ENCODE results near the gene PCSK5. TPM values are rescaled to one million over a fixed set of nuclear protein-coding genes. Genes with fewer than 3 reads are reported as not detected.

The PCSK5 gene
- total RNA-seq, 1 experiment from 2014 or later = 7.5 TPM

- Mint-ChIP-seq H3K9me3 (no peaks in the 10 kb centered on the region), H3K4me1 (peaks cover 0 to 3% of the 10 kb centered on the region in 2 experiments; a peak in 2 of 4 replicates), H3K36me3 (ENCODE audit: insufficient read depth in 1 of 3, low read depth in 3 of 3) (no peaks in the 10 kb centered on the region), H3K4me3 (no peak overlapping the region), H3K27me3 (ENCODE audit: low read depth) (peaks cover 1% of the 10 kb centered on the region; the same call in 1 of the 2 replicates), H3K27ac (no peak overlapping the region)
- no peak overlapping the region for H2BK15ac ChIP-seq (ENCODE audit: low read depth, low read length)
- no peak overlapping the region for H2BK120ac ChIP-seq (ENCODE audit: low read depth, low read length, poor library complexity, severe bottlenecking)
- no peaks in the 10 kb centered on the region for H3K23me2 ChIP-seq (ENCODE audit: insufficient read length, low read depth, low read length, poor library complexity, severe bottlenecking)
- no peak overlapping the region for H4K8ac ChIP-seq (replicated peaks; ENCODE audit: insufficient read length, low read depth, low read length)
- no peak overlapping the region for H3K56ac ChIP-seq (ENCODE audit: insufficient read length, low read depth, low read length)
- H4K20me1 ChIP-seq (ENCODE audit: control insufficient read depth, insufficient read depth, insufficient read length) = no peaks in the 10 kb centered on the region
- no peaks in the 10 kb centered on the region for H3K79me1 ChIP-seq (ENCODE audit: insufficient read depth, low read depth, low read length, poor library complexity, severe bottlenecking)
- H3K4me2 ChIP-seq (ENCODE audit: insufficient read depth, insufficient read length, low read length) = no peak overlapping the region
- no peak overlapping the region for H2BK12ac ChIP-seq (ENCODE audit: insufficient read length, low read depth, low read length)
- H3K14ac ChIP-seq (ENCODE audit: insufficient read depth, low read length) = no peak overlapping the region
- H3T11ph ChIP-seq (ENCODE audit: low read length) = no peak overlapping the region
- no peaks in the 10 kb centered on the region for H3K27me3 ChIP-seq (ENCODE audit: insufficient read depth, low read length)
- no peak overlapping the region for H4K5ac ChIP-seq (ENCODE audit: insufficient read length, low read depth, low read length)
- H2AFZ ChIP-seq (ENCODE audit: low read length) = no peak overlapping the region
- no peak for DNase-seq
- H3K18ac ChIP-seq (ENCODE audit: insufficient read length, low read depth, low read length) = no peak overlapping the region
- H3K9ac ChIP-seq (ENCODE audit: extremely low read depth, insufficient read length, low read length) = no peak overlapping the region
- no peak overlapping the region for H3K4ac ChIP-seq (ENCODE audit: low read depth, low read length)
- no peak overlapping the region for H3K27ac ChIP-seq (ENCODE audit: insufficient read length, low read depth, low read length)
- WGBS (ENCODE audit: extremely low coverage, insufficient read length, low lambda C conversion rate) = no CpG with 5 or more reads among the region's 2 CpGs
- no peaks in the 10 kb centered on the region for H3K4me1 ChIP-seq (ENCODE audit: insufficient read depth, low read length)
- no peak overlapping the region for H2BK5ac ChIP-seq (ENCODE audit: insufficient read length, low read length)
- TF ChIP-seq, protein P1, sequence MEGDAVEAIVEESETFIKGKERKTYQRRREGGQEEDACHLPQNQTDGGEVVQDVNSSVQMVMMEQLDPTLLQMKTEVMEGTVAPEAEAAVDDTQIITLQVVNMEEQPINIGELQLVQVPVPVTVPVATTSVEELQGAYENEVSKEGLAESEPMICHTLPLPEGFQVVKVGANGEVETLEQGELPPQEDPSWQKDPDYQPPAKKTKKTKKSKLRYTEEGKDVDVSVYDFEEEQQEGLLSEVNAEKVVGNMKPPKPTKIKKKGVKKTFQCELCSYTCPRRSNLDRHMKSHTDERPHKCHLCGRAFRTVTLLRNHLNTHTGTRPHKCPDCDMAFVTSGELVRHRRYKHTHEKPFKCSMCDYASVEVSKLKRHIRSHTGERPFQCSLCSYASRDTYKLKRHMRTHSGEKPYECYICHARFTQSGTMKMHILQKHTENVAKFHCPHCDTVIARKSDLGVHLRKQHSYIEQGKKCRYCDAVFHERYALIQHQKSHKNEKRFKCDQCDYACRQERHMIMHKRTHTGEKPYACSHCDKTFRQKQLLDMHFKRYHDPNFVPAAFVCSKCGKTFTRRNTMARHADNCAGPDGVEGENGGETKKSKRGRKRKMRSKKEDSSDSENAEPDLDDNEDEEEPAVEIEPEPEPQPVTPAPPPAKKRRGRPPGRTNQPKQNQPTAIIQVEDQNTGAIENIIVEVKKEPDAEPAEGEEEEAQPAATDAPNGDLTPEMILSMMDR (conservative IDR thresholded peaks at IDR 0.05) = no peak
- no peak overlapping the region for H2AK5ac ChIP-seq (ENCODE audit: insufficient read length, low read length)
- no peaks in the 10 kb centered on the region for H3K79me2 ChIP-seq (ENCODE audit: insufficient read depth, low read length)
- no peak overlapping the region for H4K91ac ChIP-seq (ENCODE audit: insufficient read length, low read depth, low read length)
- H3K23ac ChIP-seq (ENCODE audit: insufficient read length, low read depth, low read length) = no peak overlapping the region
- no peaks in the 10 kb centered on the region for H3K9me3 ChIP-seq (ENCODE audit: control insufficient read depth, low read depth, low read length)
- no peak overlapping the region for H2BK20ac ChIP-seq (ENCODE audit: low read depth, low read length, poor library complexity, severe bottlenecking)
These were observed 510.7 kb downstream of the PCSK5 start for GRCh38 chr9:76401176-76401575.

All from H9 (cell line).